HG02870 (cell line): ENCODE measurements around the gene IKBIP.
"Not testable (repeated sequence)": the region's sequence is repeated elsewhere in the genome, so short reads cannot be mapped to it uniquely, and the experiment has no call there.

ENCODE experiments used
- ATAC-seq: cut with Tn5 transposase; IDR thresholded peaks from one replicate; pipeline ENCODE4 v1.9.1; 2021; ENCODE audit warnings: mild to moderate bottlenecking, moderate library complexity; ENCODE audit not compliant: unreplicated experiment

The IKBIP gene

DNA sequence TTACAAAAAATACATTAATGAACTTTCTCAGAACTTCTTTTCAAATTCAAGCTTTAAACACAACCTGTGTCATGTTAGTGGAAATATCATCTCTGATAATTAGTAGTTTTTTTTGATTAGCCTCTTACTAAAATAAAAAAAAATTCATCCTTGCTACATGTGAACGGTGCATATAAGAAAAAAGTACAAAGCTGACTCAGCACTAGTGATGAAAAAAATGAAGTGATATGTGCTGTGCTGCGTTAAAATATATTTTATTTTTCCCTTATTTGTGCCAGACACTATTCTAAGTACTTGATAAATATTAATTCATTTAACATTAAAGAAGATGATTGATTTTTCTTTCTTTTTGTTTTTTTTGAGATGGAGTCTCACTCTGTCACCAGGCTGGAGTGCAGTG lies 7.5 kb downstream of the IKBIP start:
- ATAC-seq: no peak

DNA sequence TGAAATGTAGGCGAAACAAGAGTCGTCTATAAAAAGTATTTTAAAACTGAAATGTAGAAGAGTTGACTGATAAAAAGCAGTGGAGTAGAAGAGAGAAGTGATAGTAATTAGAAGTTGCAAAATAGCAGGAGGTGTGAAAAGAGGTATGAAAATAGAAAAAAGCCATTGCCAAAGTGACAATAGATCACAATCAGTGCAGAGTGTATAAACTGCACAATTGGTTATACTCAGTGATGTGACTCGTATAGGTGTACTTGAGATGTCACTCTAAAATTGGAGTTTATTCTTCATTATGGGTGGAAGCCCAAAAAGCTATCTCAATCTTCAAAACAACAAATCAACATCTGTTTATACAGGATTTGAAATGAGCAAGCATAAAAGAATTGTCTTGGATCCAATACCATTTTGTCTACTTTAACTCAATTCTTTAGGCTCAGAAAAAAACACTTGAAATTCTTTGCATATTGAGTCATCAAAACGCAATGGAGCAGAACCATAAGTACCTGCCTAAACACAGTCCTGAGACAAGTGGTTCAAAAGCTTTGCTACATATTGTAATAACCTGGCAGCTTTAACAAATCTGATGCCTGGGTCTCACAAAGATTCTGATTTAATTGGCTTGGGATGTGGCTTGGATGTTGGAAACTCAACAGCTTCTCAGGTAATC lies 8.8 kb downstream of the IKBIP start:
- peak; percentile 88 for ATAC-seq

- ATAC-seq: no peak
Observed at GRCh38 chr12:98618952-98619351, 25.6 kb downstream of the IKBIP start.

DNA sequence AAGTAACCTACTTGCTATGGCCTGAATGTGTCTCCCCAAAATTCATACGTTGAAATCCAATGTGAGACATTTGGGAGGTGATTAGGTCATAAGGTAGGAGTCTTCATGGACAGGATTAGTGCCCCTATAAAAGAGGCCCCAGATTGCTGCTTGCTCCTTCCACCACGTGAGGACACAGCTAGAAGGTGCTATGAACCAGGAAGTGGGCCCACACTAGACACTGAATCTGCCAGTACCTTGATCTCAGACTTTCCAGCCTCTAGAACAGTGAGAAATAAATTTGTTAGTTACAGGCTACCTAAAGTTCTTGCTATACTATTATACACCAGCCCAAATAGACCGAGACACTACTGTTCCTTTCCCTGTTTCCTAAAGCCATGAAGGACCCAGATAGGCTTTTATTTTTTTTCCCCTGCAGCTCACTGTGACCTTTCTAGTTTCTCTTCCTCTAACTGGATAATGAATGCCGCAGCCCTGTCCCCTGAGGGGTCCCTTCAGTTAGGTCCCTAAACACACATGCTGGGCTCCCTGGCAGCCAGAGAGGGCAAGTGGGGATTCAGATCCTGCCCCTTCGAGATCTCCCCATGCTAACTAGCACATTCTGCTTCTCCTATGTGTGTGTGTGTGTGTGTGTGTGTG lies 31.8 kb downstream of the IKBIP start:
- peak; percentile 87 for ATAC-seq

DNA sequence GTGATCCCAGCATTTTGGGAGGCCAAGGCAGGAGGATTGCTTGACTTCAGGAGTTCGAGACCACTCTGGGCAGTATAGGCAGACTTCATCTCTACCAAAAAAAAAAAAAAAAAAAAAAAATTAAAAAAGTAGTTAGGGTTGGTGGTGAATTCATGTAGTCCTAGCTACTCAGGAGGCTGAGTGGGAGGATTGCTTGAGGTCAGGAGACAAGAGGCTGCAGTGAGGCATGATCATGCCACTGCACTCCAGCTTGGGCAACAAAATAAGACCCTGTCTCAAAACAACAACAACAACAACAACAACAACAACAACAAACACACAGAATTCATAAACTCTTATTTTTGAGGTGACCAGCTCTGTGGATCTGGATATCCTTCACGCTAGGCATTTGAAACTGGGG lies 34.0 kb downstream of the IKBIP start:
- no peak for ATAC-seq

- ATAC-seq: no peak
Observed at GRCh38 chr12:98606359-98606988, 38.1 kb downstream of the IKBIP start.

GRCh38 chr12:98601924-98602323 lies 42.7 kb downstream of the IKBIP start:
- no peak for ATAC-seq

DNA sequence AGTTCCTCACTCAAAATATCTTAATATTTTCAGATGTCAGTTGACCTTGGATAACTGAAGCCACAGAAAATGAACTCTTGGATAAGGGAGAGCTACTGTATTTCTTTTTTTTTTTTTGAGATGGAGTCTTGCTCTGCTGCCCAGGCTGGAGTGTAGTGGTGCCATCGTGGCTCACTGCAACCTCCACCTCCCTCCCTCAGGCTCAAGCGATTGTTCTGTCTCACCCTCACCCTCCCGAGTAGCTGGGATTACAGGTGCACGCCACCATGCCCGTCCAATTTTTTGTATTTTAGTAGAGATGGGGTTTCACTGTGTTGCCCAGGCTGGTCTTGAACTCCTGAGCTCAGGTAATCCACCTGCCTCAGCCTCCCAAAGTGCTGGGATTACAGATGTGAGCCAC lies 47.3 kb downstream of the IKBIP start:
- ATAC-seq: not testable (repeated sequence)

DNA sequence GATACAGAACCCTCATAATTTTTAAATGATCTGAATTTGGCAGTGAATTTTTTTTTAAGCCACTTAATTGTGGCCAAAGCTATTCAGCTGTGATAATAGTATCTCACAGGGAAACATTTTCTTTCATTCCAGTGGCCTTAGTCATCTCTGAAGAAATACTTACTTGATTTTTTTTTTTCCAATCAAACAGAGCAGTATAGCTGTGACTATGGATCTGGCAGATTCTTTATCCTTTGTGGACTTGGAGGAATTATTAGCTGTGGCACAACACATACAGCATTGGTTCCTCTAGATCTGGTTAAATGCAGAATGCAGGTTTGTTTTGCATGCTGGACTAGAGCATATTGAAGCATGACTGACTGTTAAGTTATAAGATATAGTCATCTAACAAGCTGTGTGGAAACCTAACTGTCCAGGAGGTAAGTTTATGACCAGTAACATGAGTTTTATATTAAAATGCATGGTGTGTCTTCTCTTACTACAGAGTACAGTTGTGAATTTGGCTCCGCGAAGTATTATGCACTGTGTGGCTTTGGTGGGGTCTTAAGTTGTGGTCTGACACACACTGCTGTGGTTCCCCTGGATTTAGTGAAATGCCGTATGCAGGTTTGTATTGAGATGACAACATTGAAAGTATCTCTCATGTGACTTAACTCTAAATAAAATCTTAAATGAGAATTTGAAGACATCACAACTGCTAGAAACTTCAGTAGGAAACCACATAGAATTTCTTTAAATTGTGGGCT lies 49.2 kb downstream of the IKBIP start:
- ATAC-seq: no peak

DNA sequence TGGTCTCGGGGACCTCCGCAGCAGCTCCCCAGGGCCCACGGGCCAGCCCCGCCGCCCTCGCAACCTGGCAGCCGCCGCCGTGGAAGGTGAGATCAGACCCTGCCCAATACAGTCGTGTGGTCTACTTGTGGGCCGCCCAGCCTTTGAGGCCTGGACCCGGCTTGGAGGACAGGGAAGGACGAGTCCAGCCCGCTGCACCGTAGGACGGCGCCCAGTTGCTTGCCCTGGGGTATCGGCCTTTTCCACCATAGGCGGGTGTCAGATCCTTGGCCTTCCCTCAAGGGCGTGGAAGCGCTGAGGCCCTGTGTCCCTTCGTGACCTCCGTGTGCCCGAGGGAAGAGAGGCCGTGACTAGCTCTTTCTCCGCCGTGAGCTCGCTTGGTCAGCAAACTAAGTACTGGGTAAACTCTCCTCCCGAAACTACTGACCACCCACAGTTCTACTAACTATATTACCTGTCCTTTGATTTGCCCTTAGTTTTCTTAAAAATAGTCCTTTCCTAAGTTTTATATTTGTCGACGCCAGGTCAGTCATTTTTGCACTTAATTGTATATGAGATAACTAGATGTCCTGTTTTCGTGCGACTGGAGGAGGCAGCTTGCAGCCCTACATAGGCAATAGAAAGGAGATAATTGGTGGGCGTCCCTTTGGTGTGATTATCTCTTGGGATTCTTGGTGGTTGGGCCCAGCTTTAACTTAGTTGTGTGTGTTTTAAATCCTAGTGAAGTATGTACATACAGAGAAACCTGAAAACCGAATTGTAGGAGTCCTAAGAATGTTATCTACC lies 50.3 kb downstream of the IKBIP start:
- ATAC-seq: peak; percentile 1

DNA sequence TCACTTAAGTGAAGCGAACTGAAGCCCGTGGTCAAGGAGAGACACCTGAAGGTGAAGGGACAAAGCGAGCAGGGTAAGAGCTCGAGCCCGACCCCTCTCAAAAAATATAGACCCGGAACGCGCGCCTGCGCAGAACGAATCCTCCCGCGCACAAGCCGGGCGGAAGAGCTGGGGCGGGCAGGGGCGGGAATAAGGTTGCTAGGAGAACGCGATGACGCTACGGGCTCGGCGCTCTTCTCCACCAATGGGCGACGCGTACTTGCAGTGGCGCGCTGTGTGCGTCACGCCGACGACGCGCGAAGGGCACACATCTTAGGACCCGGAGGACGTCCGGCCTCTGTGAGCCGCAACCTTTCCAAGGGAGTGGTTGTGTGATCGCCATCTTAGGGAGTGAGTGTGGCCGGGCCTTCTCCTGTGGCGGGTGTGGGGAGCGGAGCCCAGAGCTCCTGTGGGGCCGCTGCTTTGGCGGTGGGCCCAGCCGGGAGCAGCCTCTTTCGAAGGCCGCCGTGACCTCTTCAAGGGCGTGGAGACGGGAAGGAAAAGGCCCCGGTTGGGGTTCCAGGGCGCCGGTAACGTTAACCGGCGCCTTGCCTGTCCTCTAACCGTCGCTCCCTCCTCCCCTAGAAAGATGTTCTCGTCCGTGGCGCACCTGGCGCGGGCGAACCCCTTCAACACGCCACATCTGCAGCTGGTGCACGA lies 51.1 kb downstream of the IKBIP start, which contains the start of gene SLC25A3:
Gene SLC25A3, plus strand, starts transcription at position 336 of the 699 bp plus-strand sequence. Its CDS starts 293 bp downstream, at position 629.
- peak; percentile 98 for ATAC-seq

GRCh38 chr12:98592825-98593322 lies 51.7 kb downstream of the IKBIP start:
- ATAC-seq: no peak

DNA sequence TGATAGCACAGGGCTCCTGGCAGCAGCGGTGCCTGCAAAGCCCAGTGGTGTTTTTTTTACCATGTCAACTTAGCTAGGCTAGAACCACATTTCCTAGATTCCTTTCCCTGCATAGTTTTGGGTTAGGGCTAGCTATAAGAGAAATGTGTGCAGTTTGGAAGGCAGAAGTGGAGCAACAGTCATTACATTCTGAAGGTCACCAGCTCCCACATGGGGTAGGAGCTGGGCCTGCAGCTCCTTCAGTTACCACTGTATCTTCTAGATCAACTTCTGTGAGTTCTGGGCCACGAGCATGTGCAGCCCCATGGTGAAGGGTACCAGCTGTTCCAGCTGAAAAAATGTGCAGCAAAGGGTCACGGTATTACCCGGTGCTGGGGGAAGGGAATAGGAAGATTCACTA lies 53.4 kb downstream of the IKBIP start:
- ATAC-seq: no peak

DNA sequence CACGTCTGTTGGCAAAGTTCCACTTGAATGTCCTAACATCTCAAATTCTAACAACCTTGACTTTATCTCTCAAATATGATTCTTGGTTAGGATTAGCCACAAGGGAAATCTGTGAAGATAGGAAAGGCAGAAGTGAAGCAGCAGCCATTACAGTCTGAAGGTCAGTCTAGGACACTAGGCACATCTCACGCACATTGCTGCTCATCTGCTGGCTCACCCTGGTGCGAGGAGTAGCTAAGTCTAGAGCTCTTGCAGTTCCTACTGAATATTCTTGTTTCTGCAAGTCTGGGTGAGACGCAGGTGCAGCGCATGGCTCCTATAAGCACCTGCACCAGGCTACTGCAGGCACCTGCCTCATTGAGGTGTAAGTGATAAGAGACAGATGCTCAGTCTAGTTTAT lies 57.5 kb downstream of the IKBIP start:
- no peak for ATAC-seq

GRCh38 chr12:98582093-98582492 lies 62.5 kb downstream of the IKBIP start:
- ATAC-seq: no peak

GRCh38 chr12:98581101-98581500 lies 63.5 kb downstream of the IKBIP start:
- no peak for ATAC-seq

DNA sequence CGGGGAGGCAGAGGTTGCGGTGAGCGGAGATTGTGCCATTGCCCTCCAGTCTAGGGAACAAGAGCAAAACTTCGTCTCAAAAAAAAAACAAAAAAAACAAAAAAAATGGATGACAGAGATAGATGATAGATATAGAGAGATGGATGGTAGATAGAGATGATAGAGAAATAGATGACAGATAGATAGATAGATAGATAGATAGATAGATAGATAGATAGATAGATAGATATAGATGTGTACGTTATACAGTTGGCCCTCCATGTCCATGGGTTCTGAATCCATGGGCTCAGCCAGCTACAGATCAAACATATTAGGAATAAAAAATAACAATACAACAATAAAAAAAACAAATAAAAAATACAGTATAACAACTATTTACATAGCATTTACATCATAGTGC lies 63.9 kb downstream of the IKBIP start:
- ATAC-seq: no peak

DNA sequence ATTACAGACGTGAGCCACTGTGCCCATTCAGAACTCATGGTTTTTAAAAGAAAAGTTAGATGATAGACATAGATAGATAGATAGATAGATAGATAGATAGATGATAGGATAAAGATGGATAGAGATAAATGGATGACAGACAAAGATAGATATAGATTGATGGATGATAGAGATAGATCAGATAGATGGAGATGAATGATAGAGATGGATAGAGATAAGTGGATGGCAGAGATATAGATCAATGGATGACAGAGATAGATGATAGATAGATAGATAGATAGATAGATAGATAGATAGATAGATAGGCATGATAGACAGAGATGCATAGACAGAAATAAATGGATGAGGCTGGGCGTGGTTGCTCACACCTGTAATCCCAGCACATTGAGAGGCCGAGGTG lies 64.8 kb downstream of the IKBIP start:
- ATAC-seq: no peak

DNA sequence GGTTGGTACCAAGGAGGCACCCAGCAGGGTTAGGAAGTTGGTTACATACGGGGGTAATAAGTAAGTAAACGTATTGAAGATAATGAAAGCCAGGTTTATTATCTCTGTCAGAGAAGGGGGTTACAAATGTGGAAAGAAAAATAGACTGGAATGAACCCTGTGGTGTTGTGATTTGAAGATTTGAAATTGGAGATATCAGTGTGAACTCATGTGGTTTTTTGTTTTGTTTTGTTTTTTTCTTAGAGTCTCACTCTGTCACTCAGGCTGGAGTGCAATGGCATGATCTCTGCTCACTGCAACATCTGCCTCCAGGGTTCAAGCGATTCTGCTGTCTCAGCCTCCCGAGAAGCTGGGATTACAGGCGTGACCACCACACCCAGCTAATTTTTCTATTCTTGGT lies 65.2 kb downstream of the IKBIP start:
- ATAC-seq: no peak

GRCh38 chr12:98578821-98579220 lies 65.8 kb downstream of the IKBIP start:
- ATAC-seq: no peak
